B cell (primary cell): Measurements from ENCODE around the gene MICAL3. TPM values are rescaled to one million over a fixed set of nuclear protein-coding genes. Genes with fewer than 3 reads are reported as not detected.

Experiments used
- ATAC-seq: fragments of 200-7000 bp; cut with Tn5 transposase; one replicate; pipeline ENCODE4 v1.10.0; 2021; ENCODE audit warnings: low read depth, mild to moderate bottlenecking, moderate number of reproducible peaks, moderate library complexity
- CTCF ChIA-PET: fragments of 350-600 bp; sonication (Branson Sonifier 250); formaldehyde crosslinking; loops from one replicate; lab custom pipeline; 2021; ENCODE audit warnings: antibody characterized with exemption, inconsistent platforms; lab: Charles Lee
- POLR2A ChIA-PET: fragments of 350-600 bp; sonication (Branson Sonifier 250); formaldehyde crosslinking; loops from one replicate; lab custom pipeline; 2021; ENCODE audit warnings: antibody characterized with exemption; lab: Charles Lee
- DNase-seq: peaks from one replicate; pipeline ENCODE4 v3.0.0; 2013
- H2AFZ ChIP-seq: 2 replicates; pipeline ENCODE4 v1.6.1; 2012; ENCODE audit warnings: mild to moderate bottlenecking, low read depth, low read length; ENCODE audit not compliant: insufficient read depth, poor library complexity, severe bottlenecking
- H3K27ac ChIP-seq, 2 donors: 1 replicate in 1 of 2; 2 replicates in 1 of 2; pipeline ENCODE4 v1.5.1; 2012 to 2013; ENCODE audit warnings: low read length in 2 of 2, mild to moderate bottlenecking in 2 of 2, moderate library complexity in 1 of 2
- H3K27me3 ChIP-seq, 4 experiments: fragments of 200-600 bp in 1 of 4; sonication (generic) in 1 of 4; replicated peaks in 1 of 4; 1 replicate in 2 of 4; 2 replicates in 2 of 4; pipeline versions ENCODE4 v1.6.1 to v1.7.0; 2013 to 2016; ENCODE audit warnings: low read length in 3 of 4, mild to moderate bottlenecking in 2 of 4, mixed read lengths in 1 of 4, moderate library complexity in 1 of 4; ENCODE audit not compliant: insufficient read depth in 4 of 4, control insufficient read depth in 3 of 4; ENCODE audit errors: control extremely low read depth in 1 of 4
- H3K36me3 ChIP-seq, 2 experiments: replicated peaks in 1 of 2; 1 replicate in 1 of 2; 2 replicates in 1 of 2; pipeline versions ENCODE4 v1.6.1 to v1.7.1; 2013; ENCODE audit warnings: low read length in 1 of 2; ENCODE audit not compliant: insufficient read depth in 2 of 2, control insufficient read depth in 1 of 2; ENCODE audit errors: control extremely low read depth in 1 of 2, extremely low read depth in 1 of 2
- H3K4me1 ChIP-seq, 2 donors: fragments of 200-600 bp in 1 of 2; sonication (generic) in 1 of 2; 1 replicate in 1 of 2; 2 replicates in 1 of 2; pipeline versions ENCODE4 v1.5.1 to v1.6.1; 2013 to 2017; ENCODE audit warnings: low read length in 2 of 2; ENCODE audit not compliant: control insufficient read depth in 2 of 2, insufficient read depth in 2 of 2
- H3K4me2 ChIP-seq: replicated peaks from 2 replicates; pipeline ENCODE3; 2012; ENCODE audit warnings: mild to moderate bottlenecking, low read depth, low read length; ENCODE audit not compliant: poor library complexity, severe bottlenecking
- H3K4me3 ChIP-seq, 5 experiments: fragments of 200-600 bp in 1 of 5; sonication (generic) in 1 of 5; 1 replicate in 3 of 5; 2 replicates in 2 of 5; pipeline versions ENCODE4 v1.5.1 to v1.7.0; 2011 to 2016; ENCODE audit warnings: low read length in 4 of 5, mild to moderate bottlenecking in 4 of 5, low read depth in 2 of 5, control low read depth in 1 of 5, moderate library complexity in 1 of 5; ENCODE audit not compliant: insufficient read depth in 1 of 5; ENCODE audit errors: control extremely low read depth in 1 of 5, extremely low read depth in 1 of 5
- H3K79me2 ChIP-seq: fragments of 200-600 bp; sonication (generic); one replicate; pipeline ENCODE4 v1.6.0; 2016; ENCODE audit warnings: low read length; ENCODE audit not compliant: control insufficient read depth, insufficient read depth
- H3K9ac ChIP-seq: fragments of 200-600 bp; sonication (generic); 2 replicates; pipeline ENCODE4 v1.6.1; 2017; ENCODE audit warnings: mild to moderate bottlenecking, low read length, moderate library complexity
- H3K9me3 ChIP-seq, 3 donors: one replicate each; pipeline versions ENCODE4 v1.6.1 to v1.7.1; 2013; ENCODE audit warnings: low read length in 2 of 3; ENCODE audit not compliant: control insufficient read depth in 2 of 3, insufficient read depth in 1 of 3; ENCODE audit errors: control extremely low read depth in 1 of 3
- H4K20me1 ChIP-seq: 2 replicates; pipeline ENCODE4 v1.6.0; 2012; ENCODE audit warnings: mild to moderate bottlenecking, low read length; ENCODE audit not compliant: insufficient read depth, control insufficient read depth, poor library complexity, severe bottlenecking
- H3K27ac Mint-ChIP-seq: one replicate; pipeline ENCODE4 v1.8.0; 2021; ENCODE audit warnings: mixed read lengths
- H3K27me3 Mint-ChIP-seq: one replicate; pipeline ENCODE4 v1.8.0; 2021; ENCODE audit warnings: mixed read lengths
- H3K4me1 Mint-ChIP-seq: one replicate; pipeline ENCODE4 v1.8.0; 2021; ENCODE audit warnings: mixed read lengths
- H3K4me3 Mint-ChIP-seq: one replicate; pipeline ENCODE4 v1.8.0; 2021; ENCODE audit warnings: mixed read lengths
- H3K9me3 Mint-ChIP-seq: one replicate; pipeline ENCODE4 v1.8.0; 2022; ENCODE audit warnings: mixed read lengths; ENCODE audit not compliant: insufficient read depth
- CTCF ChIP-seq: fragments of 200-600 bp; IDR thresholded peaks from one replicate; pipeline ENCODE4 v1.8.0; 2022; ENCODE audit warnings: antibody characterized with exemption, mild to moderate bottlenecking
- EZH2 ChIP-seq: IDR thresholded peaks from 2 replicates; pipeline ENCODE4 v1.6.1; 2012; ENCODE audit warnings: borderline replicate concordance, low read depth, mild to moderate bottlenecking, moderate library complexity, low read length; ENCODE audit not compliant: insufficient read depth, poor library complexity, severe bottlenecking
- WGBS: methylation state at CpG from one replicate; pipeline ENCODE4 v1.1.5; 2013; ENCODE audit warnings: missing lambda C conversion rate; ENCODE audit not compliant: insufficient coverage; 5-methylcytosine and 5-hydroxymethylcytosine counted together
- intact Hi-C: fragments of 100-400 bp; cut with micrococcal nuclease; formaldehyde crosslinking; loops from one replicate; pipeline ENCODE4 v1.10.0; 2022
- polyA plus RNA-seq: library from polyadenylated mRNA; depleted of rRNA; stranded (reverse); fragments of >200 nt; gene quantifications from 2 replicates; pipeline ENCODE4 v1.2.3, GENCODE V29; 2012
- total RNA-seq, 2 donors: library from RNA; stranded (reverse); fragments of 120-200 nt in 1 of 2; gene quantifications; 1 replicate in 1 of 2; 2 replicates in 1 of 2; pipeline versions ENCODE4 v1.2.3 to v1.2.4, GENCODE V29; 2013 to 2022

Gene MICAL3
- total and polyA plus RNA-seq, 2 donors (not counting 1 experiment from before 2014, with no cell fraction given), result 50.5 to 253 TPM

- Mint-ChIP-seq H3K27me3 (no peaks in the 10 kb centered on the region), H3K4me3 (no peak overlapping the region), H3K27ac (no peak overlapping the region), H3K9me3 (no peaks in the 10 kb centered on the region), H3K4me1 (peaks cover 10% of the 10 kb centered on the region)
- no peaks in the 10 kb centered on the region for H3K9me3 ChIP-seq
- H2AFZ ChIP-seq, result no peak overlapping the region
- ChIA-PET CTCF (no interaction called here), POLR2A (interaction anchor here (0.6 kb wide), 1 partner anchor 110 kb away, joined by 3 read pairs; no protein-coding TSS in a partner anchor)
- DNase-seq (no peak), ATAC-seq (no peak)
- no peak overlapping the region for H3K4me3 ChIP-seq
- H3K36me3 ChIP-seq, result peaks cover 0 to 91% of the 10 kb centered on the region in 2 experiments
- H3K4me1 ChIP-seq, result no peaks in the 10 kb centered on the region
- peaks cover 34% of the 10 kb centered on the region for H3K79me2 ChIP-seq
- peaks cover 34% of the 10 kb centered on the region for H4K20me1 ChIP-seq
- H3K4me2 ChIP-seq, result no peak overlapping the region
- TF ChIP-seq EZH2 (no peak), CTCF (no peak)
- no peak overlapping the region for H3K9ac ChIP-seq
- 100% methylated on average over 4 of the region's 4 CpGs for WGBS
- no peak overlapping the region for H3K27ac ChIP-seq
- H3K27me3 ChIP-seq, result no peaks in the 10 kb centered on the region
- intact Hi-C loops, result no loop called here
These were observed 126.5 kb downstream of the MICAL3 start for GRCh38 chr22:17897858-17898257.

GRCh38 chr22:17897426-17897825 is 126.9 kb downstream of the MICAL3 start:
- no peak for DNase-seq
- no peaks in the 10 kb centered on the region for H3K4me1 ChIP-seq
- ChIA-PET POLR2A (interaction anchor here (0.6 kb wide), 1 partner anchor 110 kb away, joined by 3 read pairs; no protein-coding TSS in a partner anchor), CTCF (no interaction called here)
- peaks cover 34% of the 10 kb centered on the region for H3K79me2 ChIP-seq
- TF ChIP-seq EZH2, result no peak
- no peak for TF ChIP-seq CTCF
- Mint-ChIP-seq H3K27ac (no peak overlapping the region), H3K4me1 (peaks cover 10% of the 10 kb centered on the region), H3K27me3 (no peaks in the 10 kb centered on the region), H3K9me3 (no peaks in the 10 kb centered on the region), H3K4me3 (no peak overlapping the region)
- H3K9ac ChIP-seq, result no peak overlapping the region
- no peaks in the 10 kb centered on the region for H3K9me3 ChIP-seq
- 100% methylated on average over 1 of the region's 2 CpGs for WGBS
- no peak overlapping the region for H3K4me2 ChIP-seq
- no peak overlapping the region for H2AFZ ChIP-seq
- intact Hi-C loops, result no loop called here
- H3K27ac ChIP-seq, result no peak overlapping the region
- no peak for ATAC-seq
- H3K27me3 ChIP-seq, result no peaks in the 10 kb centered on the region
- peaks cover 33% of the 10 kb centered on the region for H4K20me1 ChIP-seq
- peaks cover 0 to 92% of the 10 kb centered on the region in 2 experiments for H3K36me3 ChIP-seq
- no peak overlapping the region for H3K4me3 ChIP-seq
